GM18507 (cell line): ENCODE data around the gene NDUFS8.

Experiments
- DNase-seq: peaks from one replicate; pipeline ENCODE4 v3.0.0; 2011; ENCODE audit warnings: low read depth; ENCODE audit not compliant: insufficient read length; ENCODE audit errors: extremely low spot score
- FAIRE-seq: peaks from 2 replicates; lab custom pipeline; 2011; peaks lifted over from hg19 to GRCh38; lab: Jason Lieb, UNC

The NDUFS8 gene

GRCh38 chr11:68032997-68033707 is 2.7 kb downstream of the NDUFS8 start:
- FAIRE-seq: no peak
- DNase-seq: no peak

GRCh38 chr11:68033708-68034045 is 3.2 kb downstream of the NDUFS8 start:
- FAIRE-seq (no peak), DNase-seq (no peak)

GRCh38 chr11:68035266-68035876 is 4.9 kb downstream of the NDUFS8 start:
- FAIRE-seq: no peak
- DNase-seq: no peak

- no peak for DNase-seq
- FAIRE-seq: no peak
Observed at GRCh38 chr11:68036141-68036716, 5.7 kb downstream of the NDUFS8 start.

- DNase-seq (no peak), FAIRE-seq (no peak)
Observed at GRCh38 chr11:68036717-68037239, 6.3 kb downstream of the NDUFS8 start.

GRCh38 chr11:68037411-68038225 is 7.1 kb downstream of the NDUFS8 start:
- DNase-seq (no peak), FAIRE-seq (no peak)

GRCh38 chr11:68038226-68038717 is 7.8 kb downstream of the NDUFS8 start:
- no peak for DNase-seq
- no peak for FAIRE-seq

GRCh38 chr11:68038718-68039525 is 8.4 kb downstream of the NDUFS8 start, which contains the start of gene TCIRG1:
TSS of gene TCIRG1 (plus strand) at chr11:68039025. CDS start at chr11:68041272, 2,247 bp downstream.
- DNase-seq: peak; percentile 85
- peak; percentile 60 for FAIRE-seq

- FAIRE-seq (peak; percentile 5), DNase-seq (no peak)
Observed at GRCh38 chr11:68039526-68040086, 9.1 kb downstream of the NDUFS8 start.

- peak; percentile 77 for DNase-seq
- FAIRE-seq: peak; percentile 86
Observed at GRCh38 chr11:68040101-68040956, 9.8 kb downstream of the NDUFS8 start.

- FAIRE-seq: no peak
Observed at GRCh38 chr11:68040957-68041591, 10.6 kb downstream of the NDUFS8 start.

GRCh38 chr11:68041617-68042218 is 11.2 kb downstream of the NDUFS8 start:
- DNase-seq (no peak), FAIRE-seq (no peak)

More at GRCh38 chr11:68040957-68041591, 10.6 kb downstream of the NDUFS8 start:
- DNase-seq: no peak

GRCh38 chr11:68042219-68043028 is 11.9 kb downstream of the NDUFS8 start:
- no peak for DNase-seq
- no peak for FAIRE-seq

- FAIRE-seq (no peak), DNase-seq (no peak)
Observed at GRCh38 chr11:68043029-68043348, 12.5 kb downstream of the NDUFS8 start.

- FAIRE-seq (no peak), DNase-seq (no peak)
Observed at GRCh38 chr11:68043349-68044144, 13.1 kb downstream of the NDUFS8 start.
